IMR-90 (cell line): ENCODE results near the gene SAMD10. TPM values are rescaled to one million over a fixed set of nuclear protein-coding genes. Genes with fewer than 3 reads are reported as not detected.

ENCODE experiments used
- ATAC-seq: fragments of 200-7000 bp; cut with Tn5 transposase; 2 replicates; pipeline ENCODE4 v1.9.1; 2020; ENCODE audit warnings: low read depth, mild to moderate bottlenecking, moderate library complexity
- BruUV-seq: library from RNA; stranded (reverse); fragments of 400-500 nt; replicated peaks from 2 replicates; lab custom pipeline; 2021; lab: Mats Ljungman, UMichigan
- CTCF ChIA-PET: fragments of 300-600 bp; formaldehyde crosslinking; extraction: SDS; loops from one replicate; lab custom pipeline; 2021; ENCODE audit warnings: antibody characterized with exemption; lab: Yijun Ruan, JAX
- POLR2A ChIA-PET: fragments of 300-600 bp; sonication (Branson Sonifier 250); formaldehyde crosslinking; loops from one replicate; lab custom pipeline; 2022; ENCODE audit warnings: antibody characterized with exemption; ENCODE audit not compliant: unreplicated experiment; lab: Charles Lee
- DNase-seq: peaks from one replicate; pipeline ENCODE4 v3.0.0; 2013
- H2AFZ ChIP-seq: replicated peaks from 2 replicates; pipeline ENCODE3; 2013; ENCODE audit warnings: low read length, mild to moderate bottlenecking; ENCODE audit not compliant: poor library complexity
- H2AK5ac ChIP-seq: 2 replicates; pipeline ENCODE4 v1.6.1; 2013; ENCODE audit warnings: low read depth, low read length, inconsistent platforms
- H2AK9ac ChIP-seq: replicated peaks from 2 replicates; pipeline ENCODE3; 2013; ENCODE audit warnings: mild to moderate bottlenecking, low read depth, low read length, moderate library complexity; ENCODE audit not compliant: poor library complexity
- H2BK120ac ChIP-seq: 2 replicates; pipeline ENCODE4 v1.6.1; 2013; ENCODE audit warnings: low read depth, low read length, inconsistent platforms
- H2BK15ac ChIP-seq: 3 replicates; pipeline ENCODE4 v1.6.1; 2013; ENCODE audit warnings: low read depth, low read length, inconsistent platforms
- H2BK20ac ChIP-seq: 2 replicates; pipeline ENCODE4 v1.6.1; 2013; ENCODE audit warnings: low read depth, mild to moderate bottlenecking, inconsistent platforms, low read length, moderate library complexity
- H2BK5ac ChIP-seq: 2 replicates; pipeline ENCODE4 v1.6.1; 2013; ENCODE audit warnings: mild to moderate bottlenecking, low read depth, low read length, inconsistent platforms; ENCODE audit not compliant: poor library complexity, severe bottlenecking
- H3K14ac ChIP-seq: replicated peaks from 2 replicates; pipeline ENCODE4 v1.6.1; 2013; ENCODE audit warnings: low read depth, low read length, inconsistent platforms
- H3K18ac ChIP-seq: 2 replicates; pipeline ENCODE4 v1.6.1; 2013; ENCODE audit warnings: low read depth, low read length, control low read depth
- H3K23ac ChIP-seq: 2 replicates; pipeline ENCODE4 v1.6.1; 2013; ENCODE audit warnings: low read depth, low read length, inconsistent platforms
- H3K27ac ChIP-seq: 2 replicates; pipeline ENCODE4 v1.5.1; 2013; ENCODE audit warnings: mild to moderate bottlenecking, control low read depth, low read length; ENCODE audit not compliant: insufficient read depth
- H3K27me3 ChIP-seq: 2 replicates; pipeline ENCODE4 v1.6.1; 2013; ENCODE audit warnings: low read length; ENCODE audit not compliant: control insufficient read depth, insufficient read depth
- H3K36me3 ChIP-seq: 2 replicates; pipeline ENCODE4 v1.6.1; 2013; ENCODE audit warnings: low read length, mixed read lengths; ENCODE audit not compliant: control insufficient read depth, insufficient read depth
- H3K4ac ChIP-seq: 2 replicates; pipeline ENCODE4 v1.6.1; 2013; ENCODE audit warnings: low read depth, low read length, inconsistent platforms
- H3K4me1 ChIP-seq: 2 replicates; pipeline ENCODE4 v1.6.1; 2013; ENCODE audit warnings: low read length, mixed read lengths; ENCODE audit not compliant: control insufficient read depth, insufficient read depth
- H3K4me2 ChIP-seq: 2 replicates; pipeline ENCODE4 v1.6.1; 2013; ENCODE audit warnings: low read depth, mild to moderate bottlenecking, control low read depth, low read length, moderate library complexity
- H3K4me3 ChIP-seq: 2 replicates; pipeline ENCODE4 v1.5.1; 2013; ENCODE audit warnings: low read depth, mild to moderate bottlenecking, control low read depth, low read length, moderate library complexity; ENCODE audit not compliant: insufficient read depth
- H3K56ac ChIP-seq: 2 replicates; pipeline ENCODE4 v1.6.1; 2013; ENCODE audit warnings: low read length, inconsistent platforms; ENCODE audit not compliant: insufficient read depth; ENCODE audit errors: extremely low read depth
- H3K79me1 ChIP-seq, 2 experiments: 2 replicates each; pipeline ENCODE4 v1.6.1; 2013; ENCODE audit warnings: low read length in 2 of 2, inconsistent platforms in 1 of 2, low read depth in 1 of 2
- H3K9ac ChIP-seq: 2 replicates; pipeline ENCODE4 v1.6.1; 2013; ENCODE audit warnings: low read depth, low read length, control low read depth
- H3K9me1 ChIP-seq: 2 replicates; pipeline ENCODE4 v1.6.1; 2013; ENCODE audit warnings: low read length, inconsistent platforms; ENCODE audit not compliant: insufficient read depth
- H3K9me3 ChIP-seq: 2 replicates; pipeline ENCODE4 v1.6.1; 2013; ENCODE audit warnings: low read length; ENCODE audit not compliant: control insufficient read depth, insufficient read depth
- H4K20me1 ChIP-seq: 2 replicates; pipeline ENCODE4 v1.6.1; 2013; ENCODE audit warnings: low read length, inconsistent platforms; ENCODE audit not compliant: insufficient read depth
- H4K5ac ChIP-seq: 2 replicates; pipeline ENCODE4 v1.6.1; 2013; ENCODE audit warnings: mild to moderate bottlenecking, low read depth, low read length, control low read depth
- H4K8ac ChIP-seq, 2 experiments: 2 replicates each; pipeline ENCODE4 v1.6.1; 2013; ENCODE audit warnings: low read depth in 2 of 2, low read length in 2 of 2, control low read depth in 1 of 2, inconsistent platforms in 1 of 2
- H4K91ac ChIP-seq: 2 replicates; pipeline ENCODE4 v1.6.1; 2013; ENCODE audit warnings: low read depth, low read length, inconsistent platforms; ENCODE audit not compliant: insufficient read depth
- BHLHE40 ChIP-seq: fragments of 150-350 bp; IDR thresholded peaks from 2 replicates; pipeline ENCODE4 v1.6.1; 2016; ENCODE audit warnings: mild to moderate bottlenecking, low read depth, low read length
- CEBPB ChIP-seq: IDR thresholded peaks from 2 replicates; pipeline ENCODE4 v1.6.1; 2012; ENCODE audit warnings: low read depth, low read length, improper control_type of control experiment
- CHD1 ChIP-seq: IDR thresholded peaks from 2 replicates; pipeline ENCODE4 v1.6.1; 2012; ENCODE audit warnings: low read depth, low read length, improper control_type of control experiment
- CTCF ChIP-seq: conservative IDR thresholded peaks from 2 replicates; pipeline ENCODE4 v1.5.1; 2012; ENCODE audit warnings: mild to moderate bottlenecking, low read depth, low read length, improper control_type of control experiment
- FOS ChIP-seq: fragments of 150-350 bp; IDR thresholded peaks from 2 replicates; pipeline ENCODE4 v1.6.1; 2016; ENCODE audit warnings: low read depth, low read length
- MAFK ChIP-seq: IDR thresholded peaks from 2 replicates; pipeline ENCODE4 v1.6.1; 2012; ENCODE audit warnings: low read depth, low read length, improper control_type of control experiment
- POLR2A ChIP-seq: IDR thresholded peaks from 2 replicates; pipeline ENCODE4 v1.6.1; 2012; ENCODE audit warnings: mild to moderate bottlenecking, low read depth, low read length
- RAD21 ChIP-seq: IDR thresholded peaks from 2 replicates; pipeline ENCODE4 v1.6.1; 2012; ENCODE audit warnings: low read length, improper control_type of control experiment
- RCOR1 ChIP-seq: IDR thresholded peaks from 2 replicates; pipeline ENCODE4 v1.6.1; 2012; ENCODE audit warnings: mild to moderate bottlenecking, low read length, improper control_type of control experiment; ENCODE audit not compliant: insufficient replicate concordance
- RFX5 ChIP-seq: IDR thresholded peaks from 2 replicates; pipeline ENCODE4 v1.8.0; 2012; ENCODE audit warnings: low read depth, mild to moderate bottlenecking, low read length, moderate library complexity
- USF2 ChIP-seq: fragments of 150-350 bp; IDR thresholded peaks from 2 replicates; pipeline ENCODE4 v1.6.1; 2017; ENCODE audit warnings: mild to moderate bottlenecking, antibody characterized with exemption, low read length, low read depth
- WGBS, 2 experiments: methylation state at CpG; one replicate each; pipeline versions ENCODE4 v1.1.5 to v1.1.7; 2013; ENCODE audit warnings: missing lambda C conversion rate in 2 of 2; ENCODE audit not compliant: insufficient read length in 1 of 2; ENCODE audit errors: extremely low coverage in 2 of 2; 5-methylcytosine and 5-hydroxymethylcytosine counted together
- dilution Hi-C: fragments of 300-500 bp; cut with HindIII; formaldehyde crosslinking; loops from one replicate; pipeline ENCODE4 v1.14.3; 2018; ENCODE audit warnings: low sequenced_read_pairs; ENCODE audit not compliant: unreplicated experiment
- in situ Hi-C: fragments of 300-500 bp; cut with MboI; formaldehyde crosslinking; loops from 3 replicates; pipeline ENCODE4 v1.14.3; 2019; ENCODE audit warnings: low sequenced_read_pairs, inconsistent platforms, mixed read lengths
- intact Hi-C: fragments of 100-400 bp; cut with micrococcal nuclease; formaldehyde crosslinking; loops from 2 replicates; pipeline ENCODE4 v1.10.0; 2022
- polyA plus RNA-seq, 3 experiments: library from polyadenylated mRNA; depleted of rRNA; stranded (reverse); fragments of >200 nt; gene quantifications; 2 replicates each; pipeline ENCODE4 v1.2.3, GENCODE V29; 2012; ENCODE audit warnings: low replicate concordance in 1 of 3
- total RNA-seq: library from RNA; depleted of rRNA; stranded (reverse); fragments of >200 nt; gene quantifications from 2 replicates; pipeline ENCODE4 v1.2.3, GENCODE V29; 2012
- TF ChIP-seq, protein P1 (sequence below): fragments of 150-350 bp; IDR thresholded peaks from 2 replicates; pipeline ENCODE4 v1.6.1; 2016; ENCODE audit warnings: low read depth, mild to moderate bottlenecking, low read length, moderate library complexity, borderline replicate concordance

Gene SAMD10
- total and polyA plus RNA-seq, 2 of the 4 experiments (the other 2 are of a cell fraction): 0.54 to 4.1 TPM

DNA sequence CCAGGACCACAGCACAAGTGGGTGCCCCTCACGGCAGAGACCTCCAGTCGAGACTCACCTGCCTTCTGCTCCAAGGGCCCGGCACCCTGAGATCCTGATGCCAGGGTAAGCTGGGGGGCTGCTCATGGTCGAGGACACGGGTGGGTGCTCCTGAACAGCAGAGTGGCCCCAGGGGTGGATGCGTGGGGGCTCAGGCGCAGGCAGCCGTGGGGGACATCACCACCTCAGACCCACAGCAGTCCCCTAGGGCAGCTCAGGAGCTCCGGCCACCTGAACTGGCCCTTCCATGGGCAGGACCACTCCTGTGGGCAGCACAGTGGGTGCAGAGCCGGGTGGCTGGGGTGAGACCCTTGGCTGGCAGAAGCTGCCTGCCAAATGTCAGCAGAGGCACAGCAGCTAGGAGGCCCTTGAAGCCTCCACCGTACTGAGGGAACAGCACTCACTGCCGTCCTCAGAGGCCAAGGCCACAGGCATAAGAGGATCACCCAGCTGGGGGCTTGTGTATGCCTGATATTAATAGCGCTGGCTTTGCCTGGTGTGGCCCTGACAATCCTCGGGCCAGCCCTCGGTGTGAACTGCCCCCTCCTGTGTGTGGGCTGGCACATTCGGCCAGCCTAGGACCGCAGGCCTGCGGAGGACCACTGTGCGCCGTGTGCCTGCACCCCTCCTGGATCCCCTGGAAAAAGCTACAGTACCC lies 28.6 kb downstream of the SAMD10 start:
- no TSS peak for BruUV-seq
- Histone ChIP-seq H3K9ac (no peak overlapping the region), H2BK5ac (no peak overlapping the region), H3K4me2 (no peak overlapping the region; the same call in 1 of the 2 replicates), H4K91ac (no peak overlapping the region), H3K56ac (no peak overlapping the region), H3K27ac (no peak overlapping the region), H3K27me3 (no peaks in the 10 kb centered on the region), H4K8ac (no peak overlapping the region), H3K18ac (no peak overlapping the region), H3K4ac (no peak overlapping the region), H3K79me1 (peaks cover 14 to 82% of the 10 kb centered on the region in 2 experiments; a peak in 3 of 4 replicates), H2AK9ac (no peak overlapping the region), H2BK15ac (no peak overlapping the region), H3K14ac (no peak overlapping the region), H3K23ac (no peak overlapping the region), H4K5ac (no peak overlapping the region), H3K9me3 (no peaks in the 10 kb centered on the region), H2BK20ac (no peak overlapping the region), H3K4me3 (no peak overlapping the region), H2AFZ (no peak overlapping the region), H3K9me1 (peaks cover 34% of the 10 kb centered on the region), H2BK120ac (no peak overlapping the region), H4K20me1 (peaks cover 86% of the 10 kb centered on the region), H3K4me1 (peaks cover 42% of the 10 kb centered on the region), H3K36me3 (peaks cover 5% of the 10 kb centered on the region; the same call in 1 of the 2 replicates), H2AK5ac (0 out of 2 replicates have a peak overlapping the region, but pooled peaks have one; percentile 8)
- ATAC-seq: no peak
- dilution Hi-C loops: no loop called here
- no peak for DNase-seq
- 66% methylated on average over 8 of the region's 20 CpGs; no CpG with 5 or more reads in 1 of the 2 experiments for WGBS, 2 experiments
- ChIA-PET POLR2A (no interaction called here), CTCF (no interaction called here)
- in situ Hi-C loops: no loop called here
- TF ChIP-seq, protein P1, sequence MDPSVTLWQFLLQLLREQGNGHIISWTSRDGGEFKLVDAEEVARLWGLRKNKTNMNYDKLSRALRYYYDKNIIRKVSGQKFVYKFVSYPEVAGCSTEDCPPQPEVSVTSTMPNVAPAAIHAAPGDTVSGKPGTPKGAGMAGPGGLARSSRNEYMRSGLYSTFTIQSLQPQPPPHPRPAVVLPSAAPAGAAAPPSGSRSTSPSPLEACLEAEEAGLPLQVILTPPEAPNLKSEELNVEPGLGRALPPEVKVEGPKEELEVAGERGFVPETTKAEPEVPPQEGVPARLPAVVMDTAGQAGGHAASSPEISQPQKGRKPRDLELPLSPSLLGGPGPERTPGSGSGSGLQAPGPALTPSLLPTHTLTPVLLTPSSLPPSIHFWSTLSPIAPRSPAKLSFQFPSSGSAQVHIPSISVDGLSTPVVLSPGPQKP: no peak
- TF ChIP-seq MAFK: no peak
- no peak for TF ChIP-seq RAD21
- no peak for TF ChIP-seq CHD1
- TF ChIP-seq RCOR1: no peak
- TF ChIP-seq USF2: no peak
- no peak for TF ChIP-seq CEBPB
- TF ChIP-seq BHLHE40: no peak
- no peak for TF ChIP-seq FOS
- TF ChIP-seq RFX5: no peak
- no peak for TF ChIP-seq CTCF
- no peak for TF ChIP-seq POLR2A
- intact Hi-C loops: no loop called here
